IPS-18a (cell line): ENCODE data around the gene LDLRAD4.

ENCODE experiments used
- H3K27ac ChIP-seq: one replicate; pipeline ENCODE4 v1.5.1; 2013; ENCODE audit warnings: low read length
- H3K27me3 ChIP-seq: one replicate; pipeline ENCODE4 v1.6.1; 2013; ENCODE audit warnings: mild to moderate bottlenecking, low read length; ENCODE audit not compliant: control insufficient read depth, insufficient read depth
- H3K36me3 ChIP-seq: one replicate; pipeline ENCODE4 v1.6.1; 2013; ENCODE audit warnings: low read depth, low read length; ENCODE audit not compliant: control insufficient read depth
- H3K4me1 ChIP-seq: one replicate; pipeline ENCODE4 v1.6.1; 2013; ENCODE audit warnings: low read depth, low read length; ENCODE audit not compliant: control insufficient read depth
- H3K4me3 ChIP-seq: one replicate; pipeline ENCODE4 v1.5.1; 2013; ENCODE audit warnings: low read length
- H3K9ac ChIP-seq: one replicate; pipeline ENCODE4 v1.6.1; 2013; ENCODE audit warnings: mild to moderate bottlenecking, low read length, moderate library complexity
- H3K9me3 ChIP-seq: one replicate; pipeline ENCODE4 v1.6.1; 2013; ENCODE audit warnings: low read depth, low read length; ENCODE audit not compliant: control insufficient read depth

Gene LDLRAD4

GRCh38 chr18:13392029-13392750, 173.6 kb downstream of the LDLRAD4 start:
- H3K36me3 ChIP-seq: no peaks in the 10 kb centered on the region
- H3K4me1 ChIP-seq: no peaks in the 10 kb centered on the region
- H3K9me3 ChIP-seq: no peaks in the 10 kb centered on the region
- no peak overlapping the region for H3K9ac ChIP-seq
- H3K4me3 ChIP-seq: no peak overlapping the region
- H3K27me3 ChIP-seq: no peaks in the 10 kb centered on the region
- H3K27ac ChIP-seq: no peak overlapping the region

- Histone ChIP-seq H3K36me3 (no peaks in the 10 kb centered on the region), H3K27me3 (no peaks in the 10 kb centered on the region), H3K4me1 (no peaks in the 10 kb centered on the region), H3K9me3 (no peaks in the 10 kb centered on the region), H3K9ac (no peak overlapping the region), H3K27ac (no peak overlapping the region), H3K4me3 (no peak overlapping the region)
Measured at GRCh38 chr18:13392899-13393298, 174.3 kb downstream of the LDLRAD4 start.

GRCh38 chr18:13393338-13393737, 174.8 kb downstream of the LDLRAD4 start:
- H3K4me1 ChIP-seq: no peaks in the 10 kb centered on the region
- no peak overlapping the region for H3K27ac ChIP-seq
- no peak overlapping the region for H3K4me3 ChIP-seq
- no peak overlapping the region for H3K9ac ChIP-seq
- H3K36me3 ChIP-seq: no peaks in the 10 kb centered on the region
- no peaks in the 10 kb centered on the region for H3K9me3 ChIP-seq
- no peaks in the 10 kb centered on the region for H3K27me3 ChIP-seq

- H3K36me3 ChIP-seq: no peaks in the 10 kb centered on the region
- H3K27ac ChIP-seq: no peak overlapping the region
- no peaks in the 10 kb centered on the region for H3K9me3 ChIP-seq
- H3K4me3 ChIP-seq: no peak overlapping the region
- no peaks in the 10 kb centered on the region for H3K4me1 ChIP-seq
- H3K27me3 ChIP-seq: no peaks in the 10 kb centered on the region
- H3K9ac ChIP-seq: no peak overlapping the region
Measured at GRCh38 chr18:13394801-13395200, 176.2 kb downstream of the LDLRAD4 start.

DNA sequence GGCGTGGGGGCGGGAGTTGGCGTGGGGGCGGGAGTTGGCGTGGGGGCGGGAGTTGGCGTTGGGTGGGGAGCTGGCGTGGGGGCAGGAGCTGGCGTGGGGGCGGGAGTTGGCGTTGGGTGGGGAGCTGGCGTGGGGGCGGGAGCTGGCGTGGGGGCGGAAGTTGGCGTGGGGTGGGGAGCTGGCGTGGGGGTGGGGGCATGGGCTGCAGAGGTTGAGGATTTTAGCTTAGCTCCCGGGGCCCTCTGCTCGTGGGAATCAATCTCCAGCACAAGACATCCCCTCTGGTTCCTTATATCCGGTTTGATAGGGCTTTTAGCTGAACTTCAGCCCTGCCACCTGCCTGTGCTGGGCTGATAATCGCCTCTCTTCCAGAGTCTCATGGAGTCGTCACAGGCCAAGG, 177.0 kb downstream of the LDLRAD4 start:
- no peaks in the 10 kb centered on the region for H3K27me3 ChIP-seq
- H3K9ac ChIP-seq: no peak overlapping the region
- no peaks in the 10 kb centered on the region for H3K4me1 ChIP-seq
- no peak overlapping the region for H3K4me3 ChIP-seq
- no peak overlapping the region for H3K27ac ChIP-seq
- no peaks in the 10 kb centered on the region for H3K36me3 ChIP-seq
- no peaks in the 10 kb centered on the region for H3K9me3 ChIP-seq

GRCh38 chr18:13397504-13398163, 179.1 kb downstream of the LDLRAD4 start:
- Histone ChIP-seq H3K9ac (no peak overlapping the region), H3K36me3 (no peaks in the 10 kb centered on the region), H3K4me1 (no peaks in the 10 kb centered on the region), H3K4me3 (no peak overlapping the region), H3K27ac (no peak overlapping the region), H3K9me3 (no peaks in the 10 kb centered on the region), H3K27me3 (no peaks in the 10 kb centered on the region)

DNA sequence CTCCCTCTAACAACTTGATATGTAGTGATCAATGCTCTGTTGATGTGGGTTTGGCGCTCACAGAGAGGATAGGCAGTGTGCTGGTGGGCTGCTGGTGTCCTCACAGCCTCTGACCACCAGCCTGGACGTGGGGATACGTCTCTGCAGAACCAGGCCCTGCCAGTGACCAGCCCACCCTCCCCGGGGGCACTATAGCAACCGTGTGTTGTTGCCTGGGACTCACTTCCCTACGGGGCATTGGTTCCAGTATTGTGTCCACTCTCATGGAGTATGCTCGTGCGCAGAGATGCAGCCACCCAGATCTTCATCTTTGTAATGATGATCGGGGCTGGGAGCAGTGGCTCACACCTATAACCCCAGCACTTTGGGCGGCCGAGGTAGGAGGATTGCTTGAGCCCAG, 180.1 kb downstream of the LDLRAD4 start:
- H3K9me3 ChIP-seq: no peaks in the 10 kb centered on the region
- H3K27ac ChIP-seq: no peak overlapping the region
- no peaks in the 10 kb centered on the region for H3K36me3 ChIP-seq
- no peaks in the 10 kb centered on the region for H3K27me3 ChIP-seq
- H3K4me3 ChIP-seq: no peak overlapping the region
- no peaks in the 10 kb centered on the region for H3K4me1 ChIP-seq
- H3K9ac ChIP-seq: no peak overlapping the region

- Histone ChIP-seq H3K36me3 (no peaks in the 10 kb centered on the region), H3K27me3 (no peaks in the 10 kb centered on the region), H3K4me1 (no peaks in the 10 kb centered on the region), H3K4me3 (no peak overlapping the region), H3K27ac (no peak overlapping the region), H3K9me3 (no peaks in the 10 kb centered on the region), H3K9ac (no peak overlapping the region)
Measured at GRCh38 chr18:13399511-13399910, 181.0 kb downstream of the LDLRAD4 start.

- no peak overlapping the region for H3K27ac ChIP-seq
- no peaks in the 10 kb centered on the region for H3K27me3 ChIP-seq
- no peaks in the 10 kb centered on the region for H3K4me1 ChIP-seq
- no peak overlapping the region for H3K4me3 ChIP-seq
- H3K36me3 ChIP-seq: no peaks in the 10 kb centered on the region
- no peaks in the 10 kb centered on the region for H3K9me3 ChIP-seq
- H3K9ac ChIP-seq: no peak overlapping the region
Measured at GRCh38 chr18:13400636-13401315, 182.2 kb downstream of the LDLRAD4 start.

- Histone ChIP-seq H3K27ac (no peak overlapping the region), H3K4me1 (no peaks in the 10 kb centered on the region), H3K36me3 (no peaks in the 10 kb centered on the region), H3K9ac (no peak overlapping the region), H3K27me3 (no peaks in the 10 kb centered on the region), H3K4me3 (no peak overlapping the region), H3K9me3 (no peaks in the 10 kb centered on the region)
Measured at GRCh38 chr18:13401404-13401803, 182.8 kb downstream of the LDLRAD4 start.

- no peaks in the 10 kb centered on the region for H3K4me1 ChIP-seq
- H3K9me3 ChIP-seq: no peaks in the 10 kb centered on the region
- no peak overlapping the region for H3K4me3 ChIP-seq
- H3K9ac ChIP-seq: no peak overlapping the region
- no peaks in the 10 kb centered on the region for H3K36me3 ChIP-seq
- H3K27me3 ChIP-seq: no peaks in the 10 kb centered on the region
- H3K27ac ChIP-seq: no peak overlapping the region
Measured at GRCh38 chr18:13401826-13402225, 183.3 kb downstream of the LDLRAD4 start.
